IMR-90 (cell line): ENCODE results near the gene EXPH5. TPM values are rescaled to one million over a fixed set of nuclear protein-coding genes. Genes with fewer than 3 reads are reported as not detected.

ENCODE experiments used
- RAD21 ChIP-seq: IDR thresholded peaks from 2 replicates; pipeline ENCODE4 v1.6.1; 2012; ENCODE audit warnings: low read length, improper control_type of control experiment
- USF2 ChIP-seq: fragments of 150-350 bp; IDR thresholded peaks from 2 replicates; pipeline ENCODE4 v1.6.1; 2017; ENCODE audit warnings: mild to moderate bottlenecking, antibody characterized with exemption, low read length, low read depth
- polyA plus RNA-seq, 3 experiments: library from polyadenylated mRNA; depleted of rRNA; stranded (reverse); fragments of >200 nt; gene quantifications; 2 replicates each; pipeline ENCODE4 v1.2.3, GENCODE V29; 2012; ENCODE audit warnings: low replicate concordance in 1 of 3
- total RNA-seq: library from RNA; depleted of rRNA; stranded (reverse); fragments of >200 nt; gene quantifications from 2 replicates; pipeline ENCODE4 v1.2.3, GENCODE V29; 2012
- TF ChIP-seq, protein P1 (sequence below): conservative IDR thresholded peaks from 2 replicates; pipeline ENCODE4 v1.5.1; 2012; ENCODE audit warnings: mild to moderate bottlenecking, low read depth, low read length, improper control_type of control experiment

Gene EXPH5
- total and polyA plus RNA-seq, 2 of the 4 experiments (the other 2 are of a cell fraction): 0.05 to 0.72 TPM

GRCh38 chr11:108549319-108549885, 44.2 kb downstream of the EXPH5 start (continued):
- TF ChIP-seq, protein P1, sequence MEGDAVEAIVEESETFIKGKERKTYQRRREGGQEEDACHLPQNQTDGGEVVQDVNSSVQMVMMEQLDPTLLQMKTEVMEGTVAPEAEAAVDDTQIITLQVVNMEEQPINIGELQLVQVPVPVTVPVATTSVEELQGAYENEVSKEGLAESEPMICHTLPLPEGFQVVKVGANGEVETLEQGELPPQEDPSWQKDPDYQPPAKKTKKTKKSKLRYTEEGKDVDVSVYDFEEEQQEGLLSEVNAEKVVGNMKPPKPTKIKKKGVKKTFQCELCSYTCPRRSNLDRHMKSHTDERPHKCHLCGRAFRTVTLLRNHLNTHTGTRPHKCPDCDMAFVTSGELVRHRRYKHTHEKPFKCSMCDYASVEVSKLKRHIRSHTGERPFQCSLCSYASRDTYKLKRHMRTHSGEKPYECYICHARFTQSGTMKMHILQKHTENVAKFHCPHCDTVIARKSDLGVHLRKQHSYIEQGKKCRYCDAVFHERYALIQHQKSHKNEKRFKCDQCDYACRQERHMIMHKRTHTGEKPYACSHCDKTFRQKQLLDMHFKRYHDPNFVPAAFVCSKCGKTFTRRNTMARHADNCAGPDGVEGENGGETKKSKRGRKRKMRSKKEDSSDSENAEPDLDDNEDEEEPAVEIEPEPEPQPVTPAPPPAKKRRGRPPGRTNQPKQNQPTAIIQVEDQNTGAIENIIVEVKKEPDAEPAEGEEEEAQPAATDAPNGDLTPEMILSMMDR: no peak
- TF ChIP-seq USF2 (no peak), RAD21 (no peak)
